ENCODE data around the gene PRKAG2. TPM values are rescaled to one million over a fixed set of nuclear protein-coding genes. Genes with fewer than 3 reads are reported as not detected.
A peak's percentile ranks its signal among the peaks of the same experiment; 100 is the strongest.

PRKAG2 gene
- total and polyA plus RNA-seq, 2 of the 8 experiments (the other 6 are each of a cell fraction or from before 2014, with no cell fraction given) = 7.5 to 18.1 TPM

DNA sequence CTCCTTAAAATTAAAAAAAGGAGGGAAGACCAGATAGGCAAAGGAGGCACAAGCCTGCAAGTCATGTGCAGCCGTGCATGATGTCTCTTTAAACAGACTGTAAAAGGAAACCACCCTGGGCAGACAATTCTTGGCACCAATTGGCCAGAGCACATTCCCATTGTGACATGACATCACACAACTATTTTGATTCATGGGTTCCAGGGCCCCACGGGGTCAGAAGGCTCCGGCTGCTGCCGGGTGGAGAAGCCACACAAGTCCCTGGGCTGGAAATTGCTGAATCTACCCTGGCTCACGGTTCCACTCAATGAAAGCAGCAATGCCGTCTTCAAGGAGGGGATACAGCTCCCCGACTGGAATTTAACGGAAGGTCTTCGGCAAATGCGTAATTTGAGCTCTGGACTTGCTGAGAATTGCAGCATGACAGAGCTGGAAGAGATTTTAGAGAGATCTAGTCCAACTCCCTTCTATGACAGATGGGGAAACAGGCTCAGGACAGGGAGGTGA, 140.5 kb downstream of the PRKAG2 start (continued):
- TF ChIP-seq TEAD4 (IDR thresholded peaks at IDR 0.05; ENCODE audit: low read depth, low read length) (peak; percentile 73), RAD21 (IDR thresholded peaks at IDR 0.05 in 1 of 2, conservative IDR thresholded peaks at IDR 0.05 in 1 of 2; ENCODE audit: low read depth in 2 of 2, low read length in 2 of 2) (peak; percentile 40 to 59; a peak in 3 of 4 replicates), SP1 (IDR thresholded peaks at IDR 0.05; ENCODE audit: low read depth, low read length) (no peak), MAFK (IDR thresholded peaks at IDR 0.05; ENCODE audit: low read depth, low read length) (no peak), KDM5A (IDR thresholded peaks at IDR 0.05; ENCODE audit: low read length) (no peak), SUZ12 (IDR thresholded peaks at IDR 0.05; ENCODE audit: low read length) (no peak), USF2 (IDR thresholded peaks at IDR 0.05; ENCODE audit: low read length) (no peak), TBP (IDR thresholded peaks at IDR 0.05; ENCODE audit: low read depth, low read length) (no peak), POLR2A (IDR thresholded peaks at IDR 0.05; ENCODE audit: control extremely low read depth in 1 of 2, low read depth in 2 of 2, low read length in 2 of 2) (no peak)

Data from H1 (cell line).